ENCODE results near the gene CENATAC. TPM values are rescaled to one million over a fixed set of nuclear protein-coding genes. Genes with fewer than 3 reads are reported as not detected.

CENATAC gene
- total and polyA plus RNA-seq, 4 donors: 6.0 to 33.6 (median 13.2) TPM

DNA sequence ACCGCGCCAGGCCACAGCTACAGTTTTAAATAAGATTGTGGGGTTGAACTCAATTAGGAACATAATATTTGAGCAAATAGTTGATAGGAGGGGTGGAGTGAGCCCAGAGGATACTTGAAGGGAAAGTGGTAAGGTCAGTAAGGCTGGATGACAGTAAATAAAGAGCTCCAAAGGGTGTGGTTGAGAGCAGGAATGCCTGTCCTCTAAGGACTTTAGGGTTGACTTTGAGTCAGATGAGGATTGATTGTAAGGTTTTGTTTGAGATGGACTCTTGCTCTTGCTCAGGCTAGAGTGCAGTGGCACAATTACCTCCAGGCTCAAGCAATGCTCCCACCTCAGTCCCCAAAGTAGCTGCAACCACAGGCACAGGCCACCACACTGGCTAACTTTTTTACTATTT, 24.0 kb upstream of the CENATAC start:
- no peaks in the 10 kb centered on the region for H3K27me3 ChIP-seq (ENCODE audit: control insufficient read depth in 4 of 4, insufficient read depth in 4 of 4, low read length in 3 of 4)
- TF ChIP-seq RAD21 (IDR thresholded peaks at IDR 0.05): no peak
- no peak for TF ChIP-seq HNF4G (IDR thresholded peaks at IDR 0.05)
- TF ChIP-seq GABPA (IDR thresholded peaks at IDR 0.05 in 1 of 2, conservative IDR thresholded peaks at IDR 0.05 in 1 of 2): no peak
- TF ChIP-seq HNF4A (conservative IDR thresholded peaks at IDR 0.05): no peak
- TF ChIP-seq, protein P1, sequence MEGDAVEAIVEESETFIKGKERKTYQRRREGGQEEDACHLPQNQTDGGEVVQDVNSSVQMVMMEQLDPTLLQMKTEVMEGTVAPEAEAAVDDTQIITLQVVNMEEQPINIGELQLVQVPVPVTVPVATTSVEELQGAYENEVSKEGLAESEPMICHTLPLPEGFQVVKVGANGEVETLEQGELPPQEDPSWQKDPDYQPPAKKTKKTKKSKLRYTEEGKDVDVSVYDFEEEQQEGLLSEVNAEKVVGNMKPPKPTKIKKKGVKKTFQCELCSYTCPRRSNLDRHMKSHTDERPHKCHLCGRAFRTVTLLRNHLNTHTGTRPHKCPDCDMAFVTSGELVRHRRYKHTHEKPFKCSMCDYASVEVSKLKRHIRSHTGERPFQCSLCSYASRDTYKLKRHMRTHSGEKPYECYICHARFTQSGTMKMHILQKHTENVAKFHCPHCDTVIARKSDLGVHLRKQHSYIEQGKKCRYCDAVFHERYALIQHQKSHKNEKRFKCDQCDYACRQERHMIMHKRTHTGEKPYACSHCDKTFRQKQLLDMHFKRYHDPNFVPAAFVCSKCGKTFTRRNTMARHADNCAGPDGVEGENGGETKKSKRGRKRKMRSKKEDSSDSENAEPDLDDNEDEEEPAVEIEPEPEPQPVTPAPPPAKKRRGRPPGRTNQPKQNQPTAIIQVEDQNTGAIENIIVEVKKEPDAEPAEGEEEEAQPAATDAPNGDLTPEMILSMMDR (IDR thresholded peaks at IDR 0.05; ENCODE audit: low read depth, low read length, missing input control): no peak
- no peak for TF ChIP-seq TAF1 (conservative IDR thresholded peaks at IDR 0.05)
- no peak for TF ChIP-seq SP1 (IDR thresholded peaks at IDR 0.05)
- no peak for TF ChIP-seq FOXA1 (IDR thresholded peaks at IDR 0.05)
- TF ChIP-seq YY1 (IDR thresholded peaks at IDR 0.05): no peak
- no peak for TF ChIP-seq ATF3 (IDR thresholded peaks at IDR 0.05)
- TF ChIP-seq JUND (IDR thresholded peaks at IDR 0.05): no peak
- no peak for TF ChIP-seq NR2F2 (IDR thresholded peaks at IDR 0.05)
- TF ChIP-seq, protein P2, sequence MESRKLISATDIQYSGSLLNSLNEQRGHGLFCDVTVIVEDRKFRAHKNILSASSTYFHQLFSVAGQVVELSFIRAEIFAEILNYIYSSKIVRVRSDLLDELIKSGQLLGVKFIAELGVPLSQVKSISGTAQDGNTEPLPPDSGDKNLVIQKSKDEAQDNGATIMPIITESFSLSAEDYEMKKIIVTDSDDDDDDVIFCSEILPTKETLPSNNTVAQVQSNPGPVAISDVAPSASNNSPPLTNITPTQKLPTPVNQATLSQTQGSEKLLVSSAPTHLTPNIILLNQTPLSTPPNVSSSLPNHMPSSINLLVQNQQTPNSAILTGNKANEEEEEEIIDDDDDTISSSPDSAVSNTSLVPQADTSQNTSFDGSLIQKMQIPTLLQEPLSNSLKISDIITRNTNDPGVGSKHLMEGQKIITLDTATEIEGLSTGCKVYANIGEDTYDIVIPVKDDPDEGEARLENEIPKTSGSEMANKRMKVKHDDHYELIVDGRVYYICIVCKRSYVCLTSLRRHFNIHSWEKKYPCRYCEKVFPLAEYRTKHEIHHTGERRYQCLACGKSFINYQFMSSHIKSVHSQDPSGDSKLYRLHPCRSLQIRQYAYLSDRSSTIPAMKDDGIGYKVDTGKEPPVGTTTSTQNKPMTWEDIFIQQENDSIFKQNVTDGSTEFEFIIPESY (IDR thresholded peaks at IDR 0.05): no peak
- TF ChIP-seq REST (IDR thresholded peaks at IDR 0.05): no peak
- TF ChIP-seq RXRA (IDR thresholded peaks at IDR 0.05): no peak
- TF ChIP-seq FOXA2 (IDR thresholded peaks at IDR 0.05): no peak
- TF ChIP-seq EGR1 (IDR thresholded peaks at IDR 0.05; ENCODE audit: low read depth in 2 of 2): no peak
- TF ChIP-seq MAX (IDR thresholded peaks at IDR 0.05): no peak
- no peak overlapping the region for H3K9ac ChIP-seq (ENCODE audit: low read depth in 1 of 2, low read length in 2 of 2)
- no peak overlapping the region for H3K27ac ChIP-seq (ENCODE audit: low read depth in 1 of 2, low read length in 2 of 2)
- no peak for DNase-seq (ENCODE audit: low spot score)
- H3K4me1 ChIP-seq (ENCODE audit: control insufficient read depth in 4 of 4, insufficient read depth in 4 of 4, low read length in 3 of 4): peaks cover 0 to 7% (median 1%) of the 10 kb centered on the region in 4 donors
- H3K36me3 ChIP-seq (ENCODE audit: control insufficient read depth in 4 of 4, insufficient read depth in 3 of 4, low read depth in 1 of 4, low read length in 3 of 4): no peaks in the 10 kb centered on the region
- H3K4me3 ChIP-seq (ENCODE audit: low read depth in 1 of 3, low read length in 3 of 3): no peak overlapping the region
- 97% methylated on average over 2 of the region's 2 CpGs for WGBS
- H3K9me3 ChIP-seq (ENCODE audit: control insufficient read depth in 4 of 4, low read length in 3 of 4): no peaks in the 10 kb centered on the region

Measured in liver (tissue), 9 donors.